OCI-LY1 (cell line): ENCODE results near the gene ATF5.

Experiments used
- H2AFZ ChIP-seq: fragments of 200-600 bp; sonication (generic), shearing (Covaris generic); 2 replicates; pipeline ENCODE4 v1.6.0; 2014; ENCODE audit warnings: antibody characterized with exemption, mild to moderate bottlenecking, low read length
- H3F3A ChIP-seq: fragments of 200-600 bp; sonication (generic), shearing (Covaris generic); 2 replicates; pipeline ENCODE4 v1.6.0; 2014; ENCODE audit warnings: mild to moderate bottlenecking, antibody characterized with exemption, low read length, moderate library complexity; ENCODE audit not compliant: insufficient read depth
- H3K27ac ChIP-seq: fragments of 200-600 bp; sonication (generic); 2 replicates; pipeline ENCODE4 v1.5.1; 2014; ENCODE audit warnings: low read length, mixed run types, mild to moderate bottlenecking, low read depth; ENCODE audit not compliant: poor library complexity, severe bottlenecking
- H3K27me3 ChIP-seq: fragments of 200-600 bp; sonication (generic); 2 replicates; pipeline ENCODE4 v1.6.0; 2014; ENCODE audit warnings: antibody characterized with exemption, mild to moderate bottlenecking, low read length, moderate library complexity; ENCODE audit not compliant: insufficient read depth
- H3K36me3 ChIP-seq: fragments of 200-600 bp; sonication (generic); 2 replicates; pipeline ENCODE4 v1.6.1; 2014; ENCODE audit warnings: mild to moderate bottlenecking, antibody characterized with exemption, low read length, moderate library complexity, mixed read lengths; ENCODE audit not compliant: insufficient read depth
- H3K4me1 ChIP-seq: fragments of 200-600 bp; sonication (generic); 2 replicates; pipeline ENCODE4 v1.5.1; 2014; ENCODE audit warnings: mild to moderate bottlenecking, low read length, moderate library complexity; ENCODE audit not compliant: insufficient read depth, severe bottlenecking
- H3K4me2 ChIP-seq: fragments of 200-600 bp; sonication (generic), shearing (Covaris generic); 2 replicates; pipeline ENCODE4 v1.6.1; 2014; ENCODE audit warnings: low read length
- H3K4me3 ChIP-seq: fragments of 200-600 bp; sonication (generic); 2 replicates; pipeline ENCODE4 v1.5.1; 2014; ENCODE audit warnings: low read length, low read depth, mild to moderate bottlenecking, mixed read lengths; ENCODE audit not compliant: poor library complexity, severe bottlenecking
- H3K79me2 ChIP-seq: fragments of 200-600 bp; shearing (Covaris generic); 2 replicates; pipeline ENCODE4 v1.6.1; 2016; ENCODE audit warnings: mixed run types, low read length, mixed read lengths; ENCODE audit not compliant: insufficient read depth
- H3K9ac ChIP-seq: fragments of 200-600 bp; sonication (generic), shearing (Covaris generic); 2 replicates; pipeline ENCODE4 v1.6.1; 2014; ENCODE audit warnings: mild to moderate bottlenecking, low read length, mixed read lengths
- H3K9me2 ChIP-seq: fragments of 200-600 bp; sonication (generic), shearing (Covaris generic); 2 replicates; pipeline ENCODE4 v1.6.1; 2014; ENCODE audit warnings: low read depth, mild to moderate bottlenecking, low read length, mixed read lengths
- H3K9me3 ChIP-seq: fragments of 200-600 bp; shearing (Covaris generic); 2 replicates; pipeline ENCODE4 v1.6.1; 2014; ENCODE audit warnings: low read length, mixed read lengths
- H4K20me1 ChIP-seq: fragments of 200-600 bp; sonication (generic), shearing (Covaris generic); 2 replicates; pipeline ENCODE4 v1.6.0; 2016; ENCODE audit warnings: mild to moderate bottlenecking, low read length; ENCODE audit not compliant: insufficient read depth
- CTCF ChIP-seq: fragments of 200-600 bp; sonication (generic), shearing (Covaris generic); IDR thresholded peaks from 2 replicates; pipeline ENCODE4 v1.5.1; 2017; ENCODE audit warnings: mild to moderate bottlenecking, antibody characterized with exemption, low read length, moderate library complexity, mixed read lengths
- EZH2 ChIP-seq: fragments of 200-600 bp; sonication (generic), shearing (Covaris generic); IDR thresholded peaks from 2 replicates; pipeline ENCODE4 v1.8.0; 2017; ENCODE audit warnings: borderline replicate concordance, mixed run types, mild to moderate bottlenecking, antibody characterized with exemption, low read length, moderate library complexity, mixed read lengths

Gene ATF5

GRCh38 chr19:49889038-49889686 is 39.8 kb upstream of the ATF5 start:
- Histone ChIP-seq H3K4me3 (peak overlapping the region; percentile 60), H3K4me2 (peak overlapping the region; percentile 86; the same call in 1 of the 2 replicates), H3K79me2 (no peaks in the 10 kb centered on the region), H3K27ac (peak overlapping the region; percentile 44), H3K9me2 (no peaks in the 10 kb centered on the region), H3K4me1 (peaks cover 39% of the 10 kb centered on the region), H2AFZ (no peak overlapping the region), H3K36me3 (peaks cover 13% of the 10 kb centered on the region), H4K20me1 (no peaks in the 10 kb centered on the region), H3K9me3 (no peaks in the 10 kb centered on the region), H3F3A (0 out of 2 replicates have a peak, but pooled peaks cover 2% of the 10 kb centered on the region), H3K9ac (no peak overlapping the region; the same call in 1 of the 2 replicates), H3K27me3 (no peaks in the 10 kb centered on the region)
- TF ChIP-seq CTCF, result no peak

GRCh38 chr19:49889687-49890348 is 39.2 kb upstream of the ATF5 start:
- no peaks in the 10 kb centered on the region for H4K20me1 ChIP-seq
- H2AFZ ChIP-seq, result no peak overlapping the region
- peak overlapping the region; percentile 59; the same call in 1 of the 2 replicates for H3K9ac ChIP-seq
- H3K79me2 ChIP-seq, result no peaks in the 10 kb centered on the region
- no peaks in the 10 kb centered on the region for H3K9me2 ChIP-seq
- peaks cover 7% of the 10 kb centered on the region for H3K36me3 ChIP-seq
- peaks cover 39% of the 10 kb centered on the region for H3K4me1 ChIP-seq
- H3K27ac ChIP-seq, result peak overlapping the region; percentile 76
- H3K27me3 ChIP-seq, result no peaks in the 10 kb centered on the region
- no peaks in the 10 kb centered on the region for H3K9me3 ChIP-seq
- TF ChIP-seq CTCF (peak; percentile 83), EZH2 (no peak)
- H3K4me2 ChIP-seq, result peak overlapping the region; percentile 86
- H3F3A ChIP-seq, result 0 out of 2 replicates have a peak, but pooled peaks cover 2% of the 10 kb centered on the region
- peak overlapping the region; percentile 60 for H3K4me3 ChIP-seq

GRCh38 chr19:49890349-49891311 is 38.4 kb upstream of the ATF5 start:
- Histone ChIP-seq H3K27ac (peak overlapping the region; percentile 76), H3K27me3 (no peaks in the 10 kb centered on the region), H2AFZ (no peak overlapping the region), H4K20me1 (no peaks in the 10 kb centered on the region), H3K79me2 (no peaks in the 10 kb centered on the region), H3K9me2 (no peaks in the 10 kb centered on the region), H3K4me3 (peak overlapping the region; percentile 60), H3K4me1 (peaks cover 39% of the 10 kb centered on the region), H3K9me3 (no peaks in the 10 kb centered on the region), H3F3A (0 out of 2 replicates have a peak, but pooled peaks cover 2% of the 10 kb centered on the region), H3K4me2 (peak overlapping the region; percentile 86), H3K9ac (peak overlapping the region; percentile 59), H3K36me3 (peaks cover 2% of the 10 kb centered on the region)
- TF ChIP-seq CTCF, result peak; percentile 8; the same call in 1 of the 2 replicates
- TF ChIP-seq EZH2, result no peak
